GM10248 (cell line): ENCODE data around the gene PDGFRA.

Source experiments
- CTCF ChIA-PET: fragments of 300-600 bp; sonication (Branson Sonifier 250); formaldehyde crosslinking; extraction: SDS; loops from one replicate; lab custom pipeline; 2021; ENCODE audit warnings: antibody characterized with exemption; lab: Yijun Ruan, JAX
- POLR2A ChIA-PET: fragments of 350-650 bp; sonication (Branson Sonifier 250); formaldehyde crosslinking; extraction: SDS; loops from one replicate; lab custom pipeline; 2020; ENCODE audit warnings: antibody characterized with exemption; lab: Yijun Ruan, JAX
- DNase-seq: peaks from one replicate; pipeline ENCODE4 v3.0.0; 2012; ENCODE audit errors: extremely low spot score
- TF ChIP-seq, protein P1 (sequence below): IDR thresholded peaks from 2 replicates; pipeline ENCODE4 v1.5.1; 2012; ENCODE audit warnings: mild to moderate bottlenecking, low read depth; ENCODE audit errors: extremely low read depth, missing control alignments, control extremely low read depth

The PDGFRA gene

DNA sequence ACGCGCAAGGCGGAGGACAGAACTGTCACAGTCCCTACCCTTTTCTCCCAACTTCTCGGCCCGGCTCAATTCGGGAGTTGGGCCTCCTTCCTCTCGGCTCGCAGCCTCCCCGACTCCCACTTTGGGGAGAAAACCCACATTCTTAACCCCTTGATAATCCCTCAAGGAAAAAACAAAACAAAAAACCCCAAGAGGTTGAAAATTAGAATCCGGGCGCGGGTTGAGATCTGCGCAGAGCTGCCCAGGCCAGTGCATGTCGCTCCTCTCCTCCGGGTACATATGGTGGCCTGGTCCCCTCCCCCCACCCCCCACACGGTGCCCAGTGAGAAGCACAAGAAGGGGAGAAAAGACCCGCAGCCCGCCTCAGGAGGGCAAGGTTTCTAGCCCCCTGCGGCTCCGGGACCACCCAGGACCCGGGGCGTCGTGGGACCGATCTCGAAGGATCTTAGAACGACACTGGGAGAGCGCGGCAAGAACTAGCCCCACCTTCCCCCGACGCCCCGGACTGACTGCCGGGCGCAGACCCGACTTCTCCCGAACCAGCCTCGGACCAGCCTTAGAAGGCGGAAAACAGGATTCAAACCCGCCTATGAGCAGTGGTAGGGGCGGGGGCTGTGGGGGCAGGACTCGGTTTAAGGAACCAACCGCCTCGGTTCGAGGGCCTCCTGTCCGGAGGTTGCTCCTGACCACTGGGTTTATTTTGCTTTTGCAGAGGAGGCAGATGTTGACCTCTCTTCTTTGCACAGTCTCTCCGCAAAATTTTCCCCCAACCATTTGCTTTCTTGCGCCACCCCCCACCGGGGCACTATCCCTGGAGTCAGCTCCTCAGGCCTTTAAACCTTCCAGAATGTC lies 2.5 kb upstream of the PDGFRA start:
- TF ChIP-seq, protein P1, sequence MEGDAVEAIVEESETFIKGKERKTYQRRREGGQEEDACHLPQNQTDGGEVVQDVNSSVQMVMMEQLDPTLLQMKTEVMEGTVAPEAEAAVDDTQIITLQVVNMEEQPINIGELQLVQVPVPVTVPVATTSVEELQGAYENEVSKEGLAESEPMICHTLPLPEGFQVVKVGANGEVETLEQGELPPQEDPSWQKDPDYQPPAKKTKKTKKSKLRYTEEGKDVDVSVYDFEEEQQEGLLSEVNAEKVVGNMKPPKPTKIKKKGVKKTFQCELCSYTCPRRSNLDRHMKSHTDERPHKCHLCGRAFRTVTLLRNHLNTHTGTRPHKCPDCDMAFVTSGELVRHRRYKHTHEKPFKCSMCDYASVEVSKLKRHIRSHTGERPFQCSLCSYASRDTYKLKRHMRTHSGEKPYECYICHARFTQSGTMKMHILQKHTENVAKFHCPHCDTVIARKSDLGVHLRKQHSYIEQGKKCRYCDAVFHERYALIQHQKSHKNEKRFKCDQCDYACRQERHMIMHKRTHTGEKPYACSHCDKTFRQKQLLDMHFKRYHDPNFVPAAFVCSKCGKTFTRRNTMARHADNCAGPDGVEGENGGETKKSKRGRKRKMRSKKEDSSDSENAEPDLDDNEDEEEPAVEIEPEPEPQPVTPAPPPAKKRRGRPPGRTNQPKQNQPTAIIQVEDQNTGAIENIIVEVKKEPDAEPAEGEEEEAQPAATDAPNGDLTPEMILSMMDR: no peak
- POLR2A ChIA-PET: no interaction called here
- CTCF ChIA-PET: interaction anchor here (1.0 to 1.9 kb wide), 3 partner anchors 8 to 520 kb away, joined by 3 to 14 read pairs (median 3); no protein-coding TSS in a partner anchor
- no peak for DNase-seq

DNA sequence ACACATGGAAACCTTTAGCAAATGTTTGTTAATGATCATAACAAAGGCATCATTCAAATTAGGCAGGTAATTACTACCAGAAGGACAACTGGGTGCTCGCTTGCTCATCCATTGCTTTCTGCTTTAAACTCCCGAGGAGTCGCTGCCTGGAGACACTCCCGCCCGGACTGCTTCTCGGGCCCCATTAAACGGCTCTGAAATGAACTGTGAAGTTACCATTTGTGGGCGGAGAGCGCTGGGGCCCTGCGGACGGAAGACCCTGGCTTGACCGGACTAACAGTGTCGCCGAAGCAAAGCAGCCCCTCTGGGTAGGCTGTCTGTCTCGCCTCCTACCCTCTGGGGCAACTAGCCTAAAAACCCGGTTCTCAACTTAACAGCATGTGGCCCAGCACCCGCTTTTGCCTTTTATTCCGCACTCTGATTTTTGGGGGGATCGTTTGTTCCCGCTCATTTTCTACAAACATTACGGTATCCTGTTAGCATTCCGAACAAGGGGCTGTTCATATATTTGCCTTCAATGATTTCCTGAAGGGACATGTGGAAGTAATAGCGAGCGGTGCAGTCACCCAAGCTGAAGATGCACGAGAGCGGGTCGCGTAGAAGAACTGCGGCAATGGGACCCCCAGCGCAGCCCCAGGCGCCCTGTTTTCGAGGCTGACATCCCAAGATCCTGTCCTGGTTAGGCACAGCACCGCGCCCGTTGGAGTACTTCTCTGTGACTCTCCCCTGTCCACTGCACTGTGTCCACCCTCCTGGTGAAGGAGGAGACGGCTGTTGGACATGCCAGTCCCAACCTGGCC lies 1.6 kb upstream of the PDGFRA start:
- TF ChIP-seq, protein P1: no peak
- DNase-seq: no peak
- POLR2A ChIA-PET: no interaction called here
- CTCF ChIA-PET: interaction anchor here (0.9 to 1.7 kb wide), 4 partner anchors 13 to 319 kb away, joined by 3 to 7 read pairs (median 6); no protein-coding TSS in a partner anchor

DNA sequence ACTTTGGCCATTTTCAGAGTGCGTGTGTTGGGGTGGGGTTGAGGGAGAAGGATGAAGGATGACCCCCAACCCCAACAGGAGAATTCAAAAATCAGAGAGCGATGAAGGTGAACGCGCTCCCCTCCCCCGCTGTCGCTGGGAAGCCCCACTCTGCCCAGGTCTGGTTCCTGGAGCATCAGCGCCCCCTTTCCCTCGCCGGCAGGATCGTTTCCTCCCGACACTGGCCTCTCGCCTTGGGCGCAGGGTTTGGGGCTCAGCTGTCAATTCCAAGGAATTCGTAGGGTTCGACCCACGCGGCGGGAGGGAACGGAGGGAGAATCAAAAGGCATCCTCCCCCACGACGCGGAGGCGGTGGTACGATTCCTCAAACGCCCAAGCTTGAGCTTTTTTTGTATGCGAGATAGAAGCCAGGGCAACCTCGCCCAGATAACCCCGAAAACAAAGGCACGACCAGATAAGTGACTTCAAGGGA lies 1.0 kb upstream of the PDGFRA start:
- DNase-seq: peak; percentile 73
- TF ChIP-seq, protein P1: peak; percentile 77
- POLR2A ChIA-PET: no interaction called here
- CTCF ChIA-PET: interaction anchor here (0.7 to 1.7 kb wide), 4 partner anchors 296 to 319 kb away, joined by 4 to 7 read pairs (median 6); no protein-coding TSS in a partner anchor

DNA sequence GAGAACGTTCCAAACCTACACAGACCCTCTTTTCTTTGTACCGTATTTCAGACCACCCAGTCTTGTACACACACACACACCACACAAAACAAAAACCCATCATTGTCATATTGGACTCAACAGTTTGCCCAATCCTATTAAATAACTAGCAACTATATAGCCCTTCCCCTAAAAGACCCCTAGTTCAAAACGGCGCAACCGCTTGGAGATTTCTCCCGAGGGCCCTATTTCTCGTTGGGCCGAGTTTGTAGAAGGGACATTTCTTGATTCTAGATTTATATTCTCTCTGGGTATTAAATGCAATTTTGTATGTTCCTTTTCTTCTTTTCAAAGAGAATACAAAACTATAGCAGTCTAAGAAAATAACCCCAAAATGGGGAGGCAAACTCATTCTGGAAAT lies 547 bp upstream of the PDGFRA start:
- ChIA-PET CTCF (interaction anchor here (0.7 to 1.7 kb wide), 4 partner anchors 297 to 320 kb away, joined by 4 to 7 read pairs (median 6); no protein-coding TSS in a partner anchor), POLR2A (no interaction called here)
- TF ChIP-seq, protein P1: no peak
- no peak for DNase-seq

DNA sequence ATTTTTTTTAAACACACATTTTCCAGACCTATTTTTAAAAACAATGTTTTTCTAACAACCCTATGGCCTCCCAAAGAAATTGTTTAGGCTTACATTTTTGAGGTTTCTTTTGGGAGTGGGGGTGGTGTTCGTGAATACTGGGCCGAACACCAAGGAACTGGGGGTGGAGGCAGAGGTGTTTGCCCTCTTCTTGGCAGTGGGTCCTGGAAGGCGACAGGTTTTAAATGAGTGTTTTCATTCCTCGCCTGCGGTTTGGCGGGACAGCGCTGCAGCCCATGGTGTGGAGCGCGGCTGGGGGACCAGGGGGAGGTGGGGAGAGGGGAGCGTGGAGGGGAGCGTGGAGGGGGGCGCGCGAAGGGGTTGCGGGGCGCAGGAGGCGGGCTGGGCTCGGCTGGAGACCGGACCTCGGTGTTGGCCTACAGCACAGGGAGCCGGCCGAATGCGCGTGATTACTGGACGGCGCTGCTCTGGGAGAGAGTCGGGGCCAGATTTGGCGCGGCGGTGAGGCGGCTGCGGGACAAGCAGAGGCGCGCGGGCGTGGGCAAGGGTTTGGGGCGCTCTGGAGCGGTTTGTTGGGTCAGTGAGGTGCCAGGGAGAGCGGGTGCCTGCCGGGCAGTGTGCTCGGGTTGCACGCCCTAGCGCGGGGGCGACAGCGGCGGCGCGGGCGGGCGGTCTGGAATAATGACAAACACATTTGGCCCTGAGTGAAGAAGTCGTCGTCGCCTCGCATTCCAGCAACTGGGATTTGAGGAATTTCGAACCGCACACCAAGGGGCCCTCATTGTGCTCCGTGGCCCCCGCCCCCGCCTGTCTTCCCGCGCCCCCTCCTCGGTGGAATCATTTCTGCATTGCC lies 764 bp downstream of the PDGFRA start:
- POLR2A ChIA-PET: no interaction called here
- DNase-seq: no peak
- CTCF ChIA-PET: interaction anchor here (5.5 kb wide), 1 partner anchor 321 kb away, joined by 113 read pairs; no protein-coding TSS in a partner anchor
- TF ChIP-seq, protein P1: no peak
